DMS 273 (cell line): ENCODE data around the gene SENP5.

Experiments
- DNase-seq: peaks from one replicate; lab custom pipeline; 2025; ENCODE audit not compliant: unreplicated experiment; lab: John Stamatoyannopoulos, UW

The SENP5 gene

GRCh38 chr3:196875258-196875657, 7.5 kb downstream of the SENP5 start:
- DNase-seq: no peak

GRCh38 chr3:196883361-196883760, 15.6 kb downstream of the SENP5 start:
- no peak for DNase-seq

DNA sequence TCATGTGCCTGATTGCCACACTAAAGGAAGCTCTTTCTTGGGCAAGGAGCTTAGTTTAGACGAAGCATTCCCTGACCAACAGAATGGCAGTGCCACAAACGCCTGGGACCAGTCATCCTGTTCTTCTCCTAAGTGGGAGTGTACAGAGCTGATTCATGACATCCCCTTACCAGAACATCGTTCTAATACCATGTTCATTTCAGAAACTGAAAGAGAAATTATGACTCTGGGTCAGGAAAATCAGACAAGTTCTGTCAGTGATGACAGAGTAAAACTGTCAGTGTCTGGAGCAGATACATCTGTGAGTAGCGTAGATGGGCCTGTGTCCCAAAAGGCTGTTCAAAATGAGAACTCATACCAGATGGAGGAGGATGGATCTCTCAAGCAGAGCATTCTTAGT, 18.4 kb downstream of the SENP5 start:
- no peak for DNase-seq

DNA sequence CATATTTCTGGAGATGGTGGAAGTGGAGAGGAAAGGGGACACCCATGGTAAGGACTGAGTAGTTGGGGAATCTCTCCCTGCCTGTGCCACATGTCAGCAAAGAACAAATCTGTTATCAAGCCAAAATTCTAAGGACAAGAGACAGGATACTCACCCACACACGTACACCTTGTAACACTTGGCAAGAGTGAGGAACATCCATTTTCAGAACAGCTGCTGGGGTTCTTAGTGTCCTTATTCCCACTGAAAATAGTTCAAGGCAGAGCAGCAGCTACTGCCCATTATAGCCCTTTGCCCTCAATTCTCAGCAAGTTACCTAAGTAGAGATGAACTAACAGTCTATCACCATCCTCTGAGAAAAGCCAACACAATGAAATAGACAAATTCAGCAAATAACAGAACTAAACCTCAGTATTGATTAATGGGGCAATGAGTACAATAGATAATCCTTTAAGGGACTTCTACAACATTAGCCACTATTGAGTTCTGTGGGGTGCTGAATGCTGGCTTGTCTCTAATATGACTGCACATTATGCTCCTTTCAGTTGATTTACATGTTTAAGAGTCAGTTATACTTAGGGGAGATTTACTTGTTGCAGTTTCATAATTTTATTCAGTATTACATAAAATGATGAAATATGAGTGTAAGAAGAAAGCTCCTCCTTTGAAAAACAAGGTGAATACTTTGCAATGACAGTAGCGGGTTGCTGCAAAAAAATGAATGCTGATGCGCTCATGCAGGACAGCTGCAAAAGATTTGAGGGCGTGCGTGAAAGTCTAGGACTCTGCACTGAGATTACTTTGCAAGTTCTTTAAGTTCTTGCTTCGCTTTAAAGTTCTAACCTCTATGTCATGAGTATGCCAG, 22.4 kb downstream of the SENP5 start:
- no peak for DNase-seq

- DNase-seq: no peak
Observed at GRCh38 chr3:196894557-196895295, 27.0 kb downstream of the SENP5 start.

DNA sequence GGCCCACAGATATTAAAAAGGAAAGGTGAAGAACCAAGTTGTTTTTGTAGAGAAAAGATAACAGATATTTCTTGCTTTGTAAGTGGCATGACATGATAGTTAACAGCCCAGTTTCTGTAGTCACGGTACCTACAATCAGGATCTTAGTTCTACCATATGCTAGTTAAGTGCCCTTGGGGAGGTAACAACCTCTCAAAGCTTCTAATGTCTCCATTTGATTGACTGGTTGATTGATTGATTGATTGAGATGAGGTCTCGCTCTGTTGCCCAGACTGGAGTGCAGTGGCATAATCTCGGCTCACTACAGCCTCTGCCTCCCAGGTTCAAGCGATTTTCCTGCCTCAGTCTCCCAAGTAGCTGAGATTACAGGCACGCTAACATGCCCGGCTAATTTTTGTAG, 28.5 kb downstream of the SENP5 start:
- no peak for DNase-seq

- DNase-seq: no peak
Observed at GRCh38 chr3:196901768-196902167, 34.0 kb downstream of the SENP5 start.

DNA sequence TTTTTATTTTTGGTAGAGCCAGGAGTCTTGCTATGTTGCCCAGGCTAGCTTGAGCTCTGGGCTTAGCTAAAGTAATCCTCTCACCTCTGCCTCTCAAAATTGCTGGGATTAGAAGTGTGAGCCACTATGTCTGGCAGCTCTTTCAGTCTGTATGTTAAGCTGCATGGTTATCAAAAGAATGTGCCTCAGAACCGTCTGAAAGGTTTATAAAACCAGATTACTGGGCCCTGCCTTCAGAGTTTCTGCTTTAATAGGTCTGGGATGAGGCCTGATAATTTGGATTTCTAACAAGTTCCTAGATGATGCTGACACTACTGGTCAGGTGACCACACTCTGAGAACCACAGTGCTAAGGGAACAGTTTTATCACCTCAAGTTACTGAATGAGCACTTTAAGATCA, 34.6 kb downstream of the SENP5 start:
- DNase-seq: no peak

- no peak for DNase-seq
Observed at GRCh38 chr3:196903740-196904139, 36.0 kb downstream of the SENP5 start.

- no peak for DNase-seq
Observed at GRCh38 chr3:196914866-196915265, 47.1 kb downstream of the SENP5 start.

DNA sequence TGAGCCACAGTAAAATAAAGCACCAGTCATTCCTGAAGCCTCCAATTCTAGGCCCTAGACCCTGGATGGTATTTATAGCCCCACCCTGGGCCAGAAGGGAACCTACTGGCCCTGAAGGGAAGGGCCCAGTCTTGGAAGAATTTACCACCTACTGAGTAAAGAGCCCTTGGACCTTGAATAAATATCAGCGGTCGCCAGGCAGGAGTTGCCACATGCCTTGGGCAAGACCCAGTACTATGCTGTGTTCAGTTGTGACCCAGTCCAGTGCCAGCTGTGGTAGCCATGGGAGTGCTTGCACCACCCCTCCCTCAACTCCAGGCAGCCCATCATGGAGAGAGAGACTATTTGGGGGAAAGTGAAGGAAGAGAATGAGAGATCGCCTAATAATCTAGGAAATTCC, 47.7 kb downstream of the SENP5 start:
- DNase-seq: no peak

DNA sequence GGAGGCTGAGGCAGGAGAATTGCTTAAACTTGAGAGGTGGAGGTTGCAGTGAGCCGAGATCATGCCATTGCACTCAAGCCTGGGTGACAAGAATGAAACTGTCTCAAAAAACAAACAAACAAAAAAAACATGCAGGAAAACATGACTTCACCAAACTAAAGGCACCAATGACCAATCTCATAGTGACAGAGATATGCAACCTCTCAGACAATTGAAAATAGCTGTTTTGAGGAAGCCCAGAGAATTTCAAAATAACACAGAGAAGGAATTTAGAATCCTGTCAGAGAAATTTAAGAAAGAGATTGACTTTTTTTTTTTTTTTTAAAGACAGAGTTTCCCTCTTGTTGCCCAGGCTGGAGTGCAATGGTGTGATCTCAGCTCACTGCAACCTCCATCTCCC, 48.5 kb downstream of the SENP5 start:
- no peak for DNase-seq

GRCh38 chr3:196916995-196917394, 49.3 kb downstream of the SENP5 start:
- no peak for DNase-seq

DNA sequence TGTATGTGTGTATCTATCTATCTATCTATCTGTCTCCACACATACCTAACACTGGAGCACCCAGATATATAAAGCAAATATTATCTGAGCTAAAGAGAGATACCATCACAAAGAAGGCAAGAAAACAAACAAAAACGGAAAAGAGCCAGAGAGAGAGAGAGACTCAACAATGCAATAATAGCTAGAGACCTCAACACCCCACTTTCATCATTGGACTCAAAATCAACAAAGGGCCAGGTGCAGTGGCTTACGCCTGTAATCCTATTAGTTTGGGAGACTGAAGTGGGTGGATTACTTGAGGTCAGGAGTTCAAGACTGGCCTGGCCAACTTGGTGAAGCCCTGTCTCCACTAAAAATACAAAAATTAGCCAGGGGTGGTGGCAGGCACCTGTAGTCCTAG, 51.2 kb downstream of the SENP5 start:
- no peak for DNase-seq

DNA sequence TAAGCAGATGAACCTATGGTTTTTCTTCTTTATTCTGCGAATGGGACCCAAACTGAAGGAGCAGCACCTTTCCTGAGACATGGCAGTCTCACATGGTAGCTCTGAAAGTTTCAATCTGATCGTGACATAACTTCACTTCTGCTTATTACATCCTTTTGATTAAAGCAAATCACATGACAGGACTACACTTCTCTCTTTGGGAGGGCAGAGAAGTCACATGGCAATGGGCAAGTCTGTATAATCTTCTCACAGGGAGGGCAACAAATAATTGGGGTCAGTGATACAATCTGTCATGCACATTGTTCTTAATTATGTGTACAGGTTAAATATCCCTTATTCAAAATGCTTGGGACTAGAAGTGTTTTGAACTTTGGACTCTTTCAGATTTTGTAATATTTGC, 53.0 kb downstream of the SENP5 start:
- DNase-seq: no peak

- DNase-seq: no peak
Observed at GRCh38 chr3:196927571-196928453, 60.1 kb downstream of the SENP5 start.

DNA sequence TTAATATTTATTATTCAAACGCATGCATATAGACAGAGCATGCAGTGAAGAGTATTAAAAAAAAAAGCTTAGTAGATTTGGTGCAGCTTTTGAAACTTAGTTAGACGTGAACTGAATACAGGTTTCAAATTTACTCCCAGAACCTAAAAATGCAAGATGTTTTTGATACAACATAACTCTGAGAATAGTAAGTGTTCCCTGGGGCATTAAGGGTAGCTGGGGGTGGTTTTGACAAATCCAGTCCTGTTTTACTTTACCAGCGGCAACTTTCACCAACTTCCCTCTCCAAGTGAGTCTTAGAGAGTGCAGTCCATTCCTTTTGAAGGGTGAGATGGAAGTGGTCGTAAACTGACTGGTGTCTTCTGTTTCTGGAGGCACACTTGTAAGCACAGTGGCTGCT, 63.4 kb downstream of the SENP5 start:
- no peak for DNase-seq

DNA sequence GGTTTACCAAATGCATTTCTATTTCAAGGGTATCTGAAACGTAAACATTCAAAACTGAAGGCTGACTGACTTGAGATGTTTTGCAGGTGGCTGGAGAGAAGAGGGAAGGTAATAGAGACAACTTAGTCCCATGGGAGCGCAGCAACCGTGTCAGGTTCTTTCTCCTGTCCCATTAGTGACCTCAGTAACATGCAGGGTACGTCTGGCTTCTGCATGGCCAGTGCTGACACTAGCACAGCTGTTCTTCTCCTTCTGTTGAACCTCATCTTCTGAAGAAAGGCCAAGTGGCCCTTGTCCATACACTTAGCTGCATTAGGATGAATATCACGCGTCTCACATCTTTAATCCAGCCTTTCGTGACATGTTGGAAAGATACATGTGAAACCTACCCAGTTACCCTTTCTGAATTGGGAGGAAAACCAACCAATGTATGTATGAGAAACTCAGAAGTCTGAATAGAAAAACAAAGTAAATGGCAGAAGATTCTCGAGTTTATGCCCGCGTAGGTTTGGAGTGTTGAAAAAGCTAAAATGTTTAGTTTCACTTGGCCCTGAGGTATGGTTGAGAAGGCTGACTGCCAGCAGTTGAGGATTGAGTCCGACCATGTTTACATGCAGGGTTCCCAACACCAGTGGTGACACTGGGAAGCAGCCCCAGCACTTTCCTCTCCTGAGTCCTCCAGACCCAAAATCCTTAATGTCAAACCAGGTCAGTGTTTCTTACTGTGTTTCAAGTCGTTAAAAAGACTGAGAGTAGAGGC, 64.3 kb downstream of the SENP5 start:
- no peak for DNase-seq

GRCh38 chr3:196932600-196932999, 64.9 kb downstream of the SENP5 start:
- no peak for DNase-seq

DNA sequence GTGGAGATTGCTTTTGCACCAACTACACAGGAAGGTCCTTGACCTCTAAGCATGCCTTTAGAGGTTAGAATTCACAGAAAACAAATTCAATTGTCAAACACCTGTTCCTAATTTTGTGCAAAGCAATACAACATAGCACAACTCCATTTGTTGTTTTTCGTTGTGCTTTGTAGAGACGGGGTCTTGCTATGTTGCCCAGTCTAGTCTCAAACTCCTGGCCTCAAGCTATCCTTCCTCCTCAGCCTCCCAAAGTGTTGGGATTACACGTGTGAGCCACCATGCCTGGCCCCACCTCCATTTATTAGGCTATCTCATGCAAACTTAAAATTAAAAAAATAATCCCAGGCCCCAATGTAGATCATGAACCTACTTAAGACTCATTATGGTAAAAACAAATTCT, 68.6 kb downstream of the SENP5 start:
- no peak for DNase-seq

GRCh38 chr3:196938124-196938523, 70.4 kb downstream of the SENP5 start:
- DNase-seq: no peak
